BLaER1 (cell line): ENCODE results near the gene AARS1.
A peak's percentile ranks its signal among the peaks of the same experiment; 100 is the strongest.
"Not testable (repeated sequence)": the region's sequence is repeated elsewhere in the genome, so short reads cannot be mapped to it uniquely, and the experiment has no call there.

Experiments
- H3K27ac ChIP-seq: shearing (Covaris generic); formaldehyde crosslinking; 2 replicates; pipeline ENCODE4 v1.8.1; 2022
- H3K27me3 ChIP-seq: shearing (Covaris generic); formaldehyde crosslinking; 2 replicates; pipeline ENCODE4 v1.8.1; 2022
- H3K36me3 ChIP-seq: shearing (Covaris generic); formaldehyde crosslinking; 2 replicates; pipeline ENCODE4 v1.8.1; 2022
- H3K4me1 ChIP-seq: shearing (Covaris generic); formaldehyde crosslinking; 2 replicates; pipeline ENCODE4 v1.8.1; 2022
- H3K4me2 ChIP-seq: shearing (Covaris generic); formaldehyde crosslinking; 2 replicates; pipeline ENCODE4 v1.8.1; 2022
- H3K4me3 ChIP-seq: shearing (Covaris generic); formaldehyde crosslinking; 2 replicates; pipeline ENCODE4 v1.8.1; 2022
- H3K9ac ChIP-seq: shearing (Covaris generic); formaldehyde crosslinking; 2 replicates; pipeline ENCODE4 v1.8.1; 2022
- H3K9me3 ChIP-seq: shearing (Covaris generic); formaldehyde crosslinking; 2 replicates; pipeline ENCODE4 v1.8.1; 2022
- H4K20me1 ChIP-seq: shearing (Covaris generic); formaldehyde crosslinking; 2 replicates; pipeline ENCODE4 v1.8.1; 2022
- Cebpa-rat ChIP-seq: shearing (Covaris generic); IDR thresholded peaks from 2 replicates; pipeline ENCODE4 v1.8.1; 2022

The AARS1 gene

DNA sequence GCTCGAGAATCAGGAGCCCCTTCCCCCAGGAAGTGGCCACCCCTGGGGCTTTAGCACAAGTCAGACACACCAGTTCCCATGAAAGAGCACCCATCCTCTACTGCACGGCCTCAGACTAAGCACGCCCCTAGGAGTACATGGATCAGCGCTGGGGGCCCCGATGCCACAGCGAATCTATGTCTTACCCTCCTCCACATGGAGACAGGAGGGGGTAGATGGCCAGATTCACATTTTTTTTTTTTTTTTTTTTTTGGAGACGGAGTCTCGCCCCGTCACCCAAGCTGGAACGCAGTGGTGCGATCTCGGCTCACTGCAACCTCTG, 34.4 kb downstream of the AARS1 start:
- H3K36me3 ChIP-seq, result peaks cover 80% of the 10 kb centered on the region
- H3K27ac ChIP-seq, result no peak overlapping the region
- no peak overlapping the region for H3K4me2 ChIP-seq

GRCh38 chr16:70254180-70254964, 34.9 kb downstream of the AARS1 start:
- Histone ChIP-seq H3K4me3 (no peak overlapping the region), H3K36me3 (peaks cover 75% of the 10 kb centered on the region), H3K9me3 (no peaks in the 10 kb centered on the region), H4K20me1 (peaks cover 74% of the 10 kb centered on the region), H3K27ac (no peak overlapping the region), H3K4me1 (peaks cover 11% of the 10 kb centered on the region), H3K9ac (no peak overlapping the region), H3K27me3 (no peaks in the 10 kb centered on the region), H3K4me2 (no peak overlapping the region)
- TF ChIP-seq Cebpa-rat, result no peak

More for the DNA sequence above, 34.4 kb downstream of the AARS1 start:
- Histone ChIP-seq H3K4me3 (no peak overlapping the region), H3K4me1 (peaks cover 6% of the 10 kb centered on the region), H3K9me3 (no peaks in the 10 kb centered on the region), H4K20me1 (peaks cover 69% of the 10 kb centered on the region), H3K27me3 (no peaks in the 10 kb centered on the region), H3K9ac (no peak overlapping the region)
- TF ChIP-seq Cebpa-rat, result no peak

DNA sequence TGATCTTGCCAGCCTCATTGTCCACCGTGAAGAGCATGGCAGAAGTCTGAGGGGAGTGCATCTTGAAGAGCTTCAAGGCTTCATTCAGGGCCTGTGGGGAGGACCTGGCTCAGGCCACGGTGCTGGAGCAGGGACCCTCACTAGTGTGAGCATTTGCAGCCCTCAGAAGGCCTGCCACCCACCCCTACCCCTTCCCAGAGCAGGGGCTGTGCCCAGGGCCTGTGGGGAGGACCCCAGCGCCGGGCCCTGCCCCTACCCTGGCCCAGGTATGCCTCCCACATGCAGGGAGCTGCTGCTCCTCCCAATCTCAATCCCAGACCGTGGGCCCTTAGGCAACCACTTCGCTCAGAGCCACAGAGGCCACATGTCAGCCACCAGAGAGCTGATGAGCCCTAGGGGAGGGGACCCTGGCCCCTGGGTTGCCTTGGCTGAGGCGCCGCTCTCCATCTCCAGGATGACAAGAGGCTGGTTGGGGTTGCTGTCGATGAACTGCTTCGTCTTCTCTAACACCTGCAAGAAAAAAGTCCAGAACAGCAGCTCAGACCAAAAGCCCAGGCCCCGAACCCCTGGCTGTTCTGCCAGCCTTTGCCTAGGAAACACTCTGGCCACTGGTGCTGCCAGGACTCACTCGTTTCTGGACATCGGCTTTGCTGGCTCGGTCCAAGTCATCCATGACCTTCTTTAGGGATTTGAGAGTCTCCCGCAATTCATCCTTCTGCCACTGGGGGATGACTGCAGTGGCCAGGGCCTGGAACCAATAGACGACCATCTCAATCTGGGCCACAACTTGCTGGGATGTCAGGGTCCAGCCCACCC, 35.8 kb downstream of the AARS1 start:
- Histone ChIP-seq H3K27ac (no peak overlapping the region), H4K20me1 (peaks cover 83% of the 10 kb centered on the region), H3K9ac (no peak overlapping the region), H3K27me3 (no peaks in the 10 kb centered on the region), H3K4me1 (peaks cover 18% of the 10 kb centered on the region), H3K9me3 (no peaks in the 10 kb centered on the region), H3K36me3 (peaks cover 66% of the 10 kb centered on the region), H3K4me3 (no peak overlapping the region), H3K4me2 (no peak overlapping the region)
- no peak for TF ChIP-seq Cebpa-rat

GRCh38 chr16:70252355-70252988, 36.8 kb downstream of the AARS1 start:
- H3K36me3 ChIP-seq, result peaks cover 59% of the 10 kb centered on the region
- no peak overlapping the region for H3K27ac ChIP-seq
- no peaks in the 10 kb centered on the region for H3K27me3 ChIP-seq
- H3K9me3 ChIP-seq, result no peaks in the 10 kb centered on the region
- H3K4me1 ChIP-seq, result peaks cover 18% of the 10 kb centered on the region
- no peak overlapping the region for H3K4me2 ChIP-seq
- H3K4me3 ChIP-seq, result no peak overlapping the region
- H4K20me1 ChIP-seq, result peaks cover 84% of the 10 kb centered on the region
- TF ChIP-seq Cebpa-rat, result no peak
- H3K9ac ChIP-seq, result no peak overlapping the region

DNA sequence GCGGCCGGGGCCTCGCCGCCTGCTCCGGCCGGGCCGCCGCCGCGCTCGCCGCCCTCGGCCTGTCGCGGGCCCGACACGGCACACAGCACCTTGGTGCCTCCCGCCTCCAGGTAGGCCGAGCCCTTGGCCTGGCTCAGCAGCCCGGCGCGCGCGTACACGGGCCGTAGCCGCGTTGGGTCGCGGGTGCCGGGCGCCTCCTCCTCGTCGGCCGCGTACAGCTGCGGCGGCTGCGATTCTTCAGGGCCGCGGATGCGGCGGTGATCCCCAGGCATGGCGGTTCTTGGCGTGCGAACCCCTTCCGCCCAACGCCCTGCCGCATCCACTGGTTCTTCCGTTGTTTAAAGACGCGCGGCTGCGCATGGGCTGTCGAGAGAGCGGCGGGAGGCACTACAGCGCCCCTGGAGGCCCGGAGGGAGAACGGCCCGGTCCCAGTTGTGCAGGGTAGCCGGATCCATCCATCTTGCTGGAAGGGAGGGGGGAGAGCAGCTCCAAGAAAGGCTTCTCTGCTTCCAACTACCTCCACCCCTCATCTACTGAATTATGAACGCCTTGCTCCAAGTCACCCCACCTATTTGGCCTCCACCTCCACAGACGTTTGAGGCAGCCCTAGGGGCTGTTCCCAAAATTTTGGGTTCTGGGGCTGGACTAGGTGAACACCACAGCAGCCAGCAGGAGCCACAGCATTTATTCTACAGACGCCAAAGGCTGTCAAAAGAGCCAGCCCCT, 37.5 kb downstream of the AARS1 start, which contains the start of gene EXOSC6:
TSS of gene EXOSC6 (minus strand) at position 312 of the 726 bp plus-strand sequence. CDS start at position 272, 40 bp downstream.
- peak within 1 kb of the TSS; percentile 96 for H3K27ac ChIP-seq
- H4K20me1 ChIP-seq, result peaks cover 86% of the 10 kb centered on the region
- no peaks in the 10 kb centered on the region for H3K9me3 ChIP-seq
- TF ChIP-seq Cebpa-rat, result no peak
- peaks cover 53% of the 10 kb centered on the region for H3K36me3 ChIP-seq
- peaks cover 18% of the 10 kb centered on the region for H3K4me1 ChIP-seq
- no peaks in the 10 kb centered on the region for H3K27me3 ChIP-seq
- H3K4me3 ChIP-seq, result peak within 1 kb of the TSS; percentile 87
- H3K4me2 ChIP-seq, result peak within 1 kb of the TSS; percentile 93
- peak within 1 kb of the TSS; percentile 95 for H3K9ac ChIP-seq

- peak overlapping the region; percentile 95 for H3K9ac ChIP-seq
- H3K36me3 ChIP-seq, result peaks cover 44% of the 10 kb centered on the region
- H3K4me3 ChIP-seq, result peak overlapping the region; percentile 87
- peak overlapping the region; percentile 96 for H3K27ac ChIP-seq
- TF ChIP-seq Cebpa-rat, result no peak
- no peaks in the 10 kb centered on the region for H3K9me3 ChIP-seq
- H3K4me2 ChIP-seq, result peak overlapping the region; percentile 93
- H3K4me1 ChIP-seq, result peaks cover 18% of the 10 kb centered on the region
- H4K20me1 ChIP-seq, result peaks cover 87% of the 10 kb centered on the region
- no peaks in the 10 kb centered on the region for H3K27me3 ChIP-seq
Observed at GRCh38 chr16:70250748-70251628, 38.3 kb downstream of the AARS1 start.

DNA sequence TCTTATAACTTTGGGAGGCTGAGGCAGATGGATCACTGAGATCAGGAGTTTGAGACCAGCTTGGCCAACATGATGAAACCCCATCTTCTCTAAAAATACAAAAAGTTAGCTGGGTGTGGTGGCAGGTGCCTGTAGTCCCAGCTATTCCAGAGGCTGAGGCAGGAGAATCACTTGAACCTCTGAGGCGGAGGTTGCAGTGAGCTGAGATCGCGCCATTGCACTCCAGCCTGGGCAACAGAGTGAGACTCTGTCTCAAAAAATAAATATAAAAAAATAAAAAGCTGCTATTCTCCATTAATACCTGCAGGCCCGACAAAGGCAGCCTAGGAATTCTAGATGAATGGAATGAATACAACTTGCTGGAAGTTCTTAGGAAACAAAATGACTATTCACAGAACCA, 39.6 kb downstream of the AARS1 start:
- not testable (repeated sequence) for H3K9me3 ChIP-seq, H3K27ac ChIP-seq, H3K27me3 ChIP-seq
- Histone ChIP-seq H3K9ac (peak overlapping the region; percentile 95; the same call in 1 of the 2 replicates), H4K20me1 (peaks cover 76% of the 10 kb centered on the region), H3K4me2 (peak overlapping the region; percentile 93), H3K4me1 (peaks cover 18% of the 10 kb centered on the region), H3K36me3 (peaks cover 32% of the 10 kb centered on the region), H3K4me3 (peak overlapping the region; percentile 87)

- H3K36me3 ChIP-seq, result peaks cover 42% of the 10 kb centered on the region
- H3K4me1 ChIP-seq, H3K9ac ChIP-seq, H3K27me3 ChIP-seq, H4K20me1 ChIP-seq, H3K4me2 ChIP-seq, H3K4me3 ChIP-seq, H3K9me3 ChIP-seq, H3K27ac ChIP-seq: not testable (repeated sequence)
Observed at GRCh38 chr16:70238773-70239172, 50.5 kb downstream of the AARS1 start.

DNA sequence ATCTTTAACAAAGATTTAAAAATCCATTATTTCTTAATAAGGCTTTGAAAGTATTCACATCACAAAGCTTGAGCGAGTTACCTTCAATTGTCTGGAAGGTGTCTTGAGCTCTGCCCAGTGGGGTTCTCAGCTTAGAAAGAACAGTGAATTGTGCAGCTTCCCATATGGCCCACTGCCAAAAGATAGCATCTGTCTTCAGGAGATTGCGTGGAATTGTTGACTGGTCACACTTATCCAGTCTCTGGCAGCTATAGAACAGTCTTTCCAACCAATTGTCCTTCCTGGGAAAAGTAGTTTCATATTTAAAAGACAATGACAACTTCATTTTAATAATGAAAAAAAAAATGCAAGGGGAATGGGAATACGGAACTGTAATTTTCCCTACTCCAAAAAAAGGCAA, 57.5 kb downstream of the AARS1 start:
- not testable (repeated sequence) for H3K4me2 ChIP-seq, H4K20me1 ChIP-seq, H3K27ac ChIP-seq, H3K27me3 ChIP-seq, H3K9ac ChIP-seq, H3K4me3 ChIP-seq, H3K9me3 ChIP-seq, H3K4me1 ChIP-seq
- peaks cover 51% of the 10 kb centered on the region for H3K36me3 ChIP-seq

DNA sequence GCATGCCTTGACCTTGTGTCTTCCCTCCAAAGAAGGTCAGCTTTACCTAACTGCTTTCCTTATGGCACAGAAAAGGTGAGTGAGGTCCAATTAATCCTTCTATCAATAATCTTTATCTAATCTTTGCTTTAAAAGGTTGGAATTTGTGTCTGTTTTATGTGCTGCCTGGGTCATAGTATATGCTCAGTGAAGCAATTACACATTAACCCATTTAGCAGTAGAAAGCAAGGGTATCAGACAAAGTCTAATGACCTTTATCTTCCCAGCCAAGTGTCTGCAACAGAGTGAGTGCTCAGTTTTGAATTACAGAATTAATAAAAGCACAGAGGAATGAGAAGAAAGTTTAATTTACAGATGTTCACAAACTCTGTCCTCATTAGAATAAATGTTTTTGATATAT, 63.3 kb downstream of the AARS1 start:
- not testable (repeated sequence) for H3K9ac ChIP-seq, H4K20me1 ChIP-seq, H3K4me3 ChIP-seq, H3K9me3 ChIP-seq, H3K27ac ChIP-seq, H3K4me2 ChIP-seq, H3K27me3 ChIP-seq
- H3K36me3 ChIP-seq, result peaks cover 31% of the 10 kb centered on the region
- peaks cover 13% of the 10 kb centered on the region for H3K4me1 ChIP-seq

- H3K36me3 ChIP-seq, result peaks cover 31% of the 10 kb centered on the region
- not testable (repeated sequence) for H3K27me3 ChIP-seq, H3K9ac ChIP-seq, H4K20me1 ChIP-seq, H3K4me3 ChIP-seq, H3K27ac ChIP-seq, H3K4me2 ChIP-seq, H3K9me3 ChIP-seq
- peaks cover 13% of the 10 kb centered on the region for H3K4me1 ChIP-seq
Observed at GRCh38 chr16:70225430-70225829, 63.9 kb downstream of the AARS1 start.

DNA sequence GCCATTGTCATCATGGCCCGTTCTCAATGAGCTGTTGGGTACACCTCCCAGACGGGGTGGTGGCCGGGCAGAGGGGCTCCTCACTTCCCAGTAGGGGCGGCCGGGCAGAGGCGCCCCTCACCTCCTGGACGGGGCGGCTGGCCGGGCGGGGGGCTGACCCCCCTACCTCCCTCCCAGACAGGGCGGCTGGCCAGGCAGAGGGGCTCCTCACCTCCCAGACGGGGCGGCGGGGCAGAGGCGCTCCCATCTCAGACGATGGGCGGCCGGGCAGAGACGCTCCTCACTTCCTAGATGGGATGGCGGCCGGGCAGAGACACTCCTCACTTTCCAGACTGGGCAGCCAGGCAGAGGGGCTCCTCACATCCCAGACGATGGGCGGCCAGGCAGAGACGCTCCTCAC, 64.7 kb downstream of the AARS1 start:
- not testable (repeated sequence) for H4K20me1 ChIP-seq, H3K9ac ChIP-seq, H3K27me3 ChIP-seq, H3K9me3 ChIP-seq, H3K4me3 ChIP-seq, H3K4me2 ChIP-seq
- H3K27ac ChIP-seq, result peak overlapping the region; percentile 38; the same call in 1 of the 2 replicates
- H3K36me3 ChIP-seq, result peaks cover 33% of the 10 kb centered on the region
- H3K4me1 ChIP-seq, result peaks cover 13% of the 10 kb centered on the region
